ENCODE results near the gene SPNS3. TPM values are rescaled to one million over a fixed set of nuclear protein-coding genes. Genes with fewer than 3 reads are reported as not detected.

SPNS3 gene
- total and polyA plus RNA-seq, 9 of the 15 experiments (the other 6 are each of a cell fraction or from before 2014, with no cell fraction given), result not detected

DNA sequence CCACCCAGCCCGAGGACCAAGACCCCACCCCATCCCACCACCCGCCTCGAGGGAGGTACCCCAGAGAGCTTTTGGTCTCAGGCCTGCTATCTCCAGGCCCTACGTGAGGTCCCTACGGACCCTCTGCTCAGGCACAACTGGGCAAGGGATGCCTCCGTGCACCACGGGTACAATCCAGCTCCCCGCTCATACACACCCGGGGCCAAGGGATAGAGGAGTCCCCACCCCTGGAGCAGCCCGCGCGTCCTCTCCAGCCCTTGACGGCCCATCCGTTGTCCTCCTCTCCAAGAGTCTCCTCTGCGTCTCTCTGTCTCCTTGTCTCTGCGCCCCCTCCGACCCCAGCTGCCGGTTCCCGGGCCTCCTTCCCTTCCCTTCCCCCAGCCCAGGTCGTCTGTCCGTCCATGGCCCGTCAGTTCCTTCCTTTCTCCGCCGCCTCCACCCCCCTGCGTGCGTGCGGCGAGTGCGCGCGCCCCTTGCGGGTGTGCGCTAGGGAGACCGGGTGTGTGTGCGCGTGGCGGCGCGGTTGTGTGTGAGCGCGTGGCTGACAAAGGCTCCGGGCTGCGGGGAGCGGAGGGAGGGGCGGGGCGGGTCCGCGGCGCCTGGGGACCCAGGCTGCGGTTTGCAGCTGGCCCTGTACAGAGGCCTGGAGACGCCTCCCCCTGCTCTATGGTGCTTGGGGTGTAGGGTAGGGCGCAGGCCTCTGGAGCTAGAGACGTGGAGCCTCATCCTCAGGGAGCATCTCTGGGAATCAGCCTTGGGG, 65.9 kb downstream of the SPNS3 start:
- in situ Hi-C loops (cut with MboI), result no loop called here
- TF ChIP-seq, protein P1, sequence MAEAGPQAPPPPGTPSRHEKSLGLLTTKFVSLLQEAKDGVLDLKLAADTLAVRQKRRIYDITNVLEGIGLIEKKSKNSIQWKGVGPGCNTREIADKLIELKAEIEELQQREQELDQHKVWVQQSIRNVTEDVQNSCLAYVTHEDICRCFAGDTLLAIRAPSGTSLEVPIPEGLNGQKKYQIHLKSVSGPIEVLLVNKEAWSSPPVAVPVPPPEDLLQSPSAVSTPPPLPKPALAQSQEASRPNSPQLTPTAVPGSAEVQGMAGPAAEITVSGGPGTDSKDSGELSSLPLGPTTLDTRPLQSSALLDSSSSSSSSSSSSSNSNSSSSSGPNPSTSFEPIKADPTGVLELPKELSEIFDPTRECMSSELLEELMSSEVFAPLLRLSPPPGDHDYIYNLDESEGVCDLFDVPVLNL (CRISPR knock-in tag; IDR thresholded peaks at IDR 0.05; ENCODE audit: low read depth), result no peak
- TF ChIP-seq RBFOX2 (IDR thresholded peaks at IDR 0.05; ENCODE audit: low read depth, low read length), result no peak
- TF ChIP-seq BACH1 (tag; IDR thresholded peaks at IDR 0.05), result no peak
- TF ChIP-seq MYC (IDR thresholded peaks at IDR 0.05; ENCODE audit: low read depth, low read length), result no peak
- no peak for TF ChIP-seq MYC (CRISPR knock-in tag; IDR thresholded peaks at IDR 0.05; ENCODE audit: borderline replicate concordance, low read depth)
- TF ChIP-seq, protein P2, sequence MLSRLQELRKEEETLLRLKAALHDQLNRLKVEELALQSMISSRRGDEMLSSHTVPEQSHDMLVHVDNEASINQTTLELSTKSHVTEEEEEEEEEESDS (CRISPR knock-in tag; IDR thresholded peaks at IDR 0.05), result no peak
- TF ChIP-seq ZKSCAN8 (CRISPR knock-in tag; IDR thresholded peaks at IDR 0.05), result no peak
- no peak for TF ChIP-seq BCOR (IDR thresholded peaks at IDR 0.05)
- TF ChIP-seq EGR1 (conservative IDR thresholded peaks at IDR 0.05), result no peak
- TF ChIP-seq TAF1 (IDR thresholded peaks at IDR 0.05; ENCODE audit: control insufficient read depth, extremely low read depth, insufficient read depth, low read length, severe bottlenecking), result no peak
- TF ChIP-seq SMAD1 (IDR thresholded peaks at IDR 0.05; ENCODE audit: low read depth, low read length, partially characterized antibody), result no peak
- TF ChIP-seq, protein P3, sequence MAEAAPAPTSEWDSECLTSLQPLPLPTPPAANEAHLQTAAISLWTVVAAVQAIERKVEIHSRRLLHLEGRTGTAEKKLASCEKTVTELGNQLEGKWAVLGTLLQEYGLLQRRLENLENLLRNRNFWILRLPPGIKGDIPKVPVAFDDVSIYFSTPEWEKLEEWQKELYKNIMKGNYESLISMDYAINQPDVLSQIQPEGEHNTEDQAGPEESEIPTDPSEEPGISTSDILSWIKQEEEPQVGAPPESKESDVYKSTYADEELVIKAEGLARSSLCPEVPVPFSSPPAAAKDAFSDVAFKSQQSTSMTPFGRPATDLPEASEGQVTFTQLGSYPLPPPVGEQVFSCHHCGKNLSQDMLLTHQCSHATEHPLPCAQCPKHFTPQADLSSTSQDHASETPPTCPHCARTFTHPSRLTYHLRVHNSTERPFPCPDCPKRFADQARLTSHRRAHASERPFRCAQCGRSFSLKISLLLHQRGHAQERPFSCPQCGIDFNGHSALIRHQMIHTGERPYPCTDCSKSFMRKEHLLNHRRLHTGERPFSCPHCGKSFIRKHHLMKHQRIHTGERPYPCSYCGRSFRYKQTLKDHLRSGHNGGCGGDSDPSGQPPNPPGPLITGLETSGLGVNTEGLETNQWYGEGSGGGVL (CRISPR knock-in tag; IDR thresholded peaks at IDR 0.05), result no peak
- TF ChIP-seq, protein P4, sequence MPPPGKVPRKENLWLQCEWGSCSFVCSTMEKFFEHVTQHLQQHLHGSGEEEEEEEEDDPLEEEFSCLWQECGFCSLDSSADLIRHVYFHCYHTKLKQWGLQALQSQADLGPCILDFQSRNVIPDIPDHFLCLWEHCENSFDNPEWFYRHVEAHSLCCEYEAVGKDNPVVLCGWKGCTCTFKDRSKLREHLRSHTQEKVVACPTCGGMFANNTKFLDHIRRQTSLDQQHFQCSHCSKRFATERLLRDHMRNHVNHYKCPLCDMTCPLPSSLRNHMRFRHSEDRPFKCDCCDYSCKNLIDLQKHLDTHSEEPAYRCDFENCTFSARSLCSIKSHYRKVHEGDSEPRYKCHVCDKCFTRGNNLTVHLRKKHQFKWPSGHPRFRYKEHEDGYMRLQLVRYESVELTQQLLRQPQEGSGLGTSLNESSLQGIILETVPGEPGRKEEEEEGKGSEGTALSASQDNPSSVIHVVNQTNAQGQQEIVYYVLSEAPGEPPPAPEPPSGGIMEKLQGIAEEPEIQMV (tag; conservative IDR thresholded peaks at IDR 0.05; ENCODE audit: low read depth), result no peak
- no peak for TF ChIP-seq ZNF232 (CRISPR knock-in tag; IDR thresholded peaks at IDR 0.05)
- TF ChIP-seq ZBTB17 (CRISPR knock-in tag; IDR thresholded peaks at IDR 0.05), result no peak
- no peak for TF ChIP-seq JUND (IDR thresholded peaks at IDR 0.05; ENCODE audit: borderline replicate concordance, low read depth, low read length)
- no peak for TF ChIP-seq JUND (tag; IDR thresholded peaks at IDR 0.05; ENCODE audit: borderline replicate concordance, low read depth, low read length)
- DNase-seq (ENCODE audit: extremely low read depth in 1 of 4, low spot score in 3 of 4), result peak in 2 of 4 experiments; percentile 32 to 39

More for the DNA sequence above, 65.9 kb downstream of the SPNS3 start:
- no peak overlapping the region for H3K9ac ChIP-seq (ENCODE audit: insufficient read depth in 1 of 2, low read depth in 2 of 2, low read length in 2 of 2)
- no TSS peak for BruUV-seq (replicated peaks)
- 9% methylated on average over 17 of the region's 53 CpGs for WGBS (ENCODE audit: insufficient coverage, low coverage, missing lambda C conversion rate)
- H2AFZ ChIP-seq (ENCODE audit: low read depth, low read length), result no peak overlapping the region
- no peak overlapping the region for H3K4me2 ChIP-seq (ENCODE audit: insufficient read depth, low read length)
- POLR2A ChIA-PET, result no interaction called here
- no peak for ATAC-seq
- no peaks in the 10 kb centered on the region for H3K9me3 ChIP-seq (replicated peaks; ENCODE audit: control insufficient read depth, insufficient read depth, low read depth, low read length)
- no peak overlapping the region for H3K4me3 ChIP-seq
- CTCF ChIA-PET (ENCODE audit: low intra/inter-chr PET ratio), result no interaction called here
- H3K79me2 ChIP-seq (ENCODE audit: control insufficient read depth, insufficient read depth, low read length), result no peaks in the 10 kb centered on the region
- no peaks in the 10 kb centered on the region for H3K9me1 ChIP-seq (ENCODE audit: control insufficient read depth, insufficient read depth, low read length)
- no peak overlapping the region for H3K27ac ChIP-seq (ENCODE audit: extremely low read depth, low read depth, low read length)
- no peaks in the 10 kb centered on the region for H3K36me3 ChIP-seq (ENCODE audit: control insufficient read depth, insufficient read depth, low read length)
- intact Hi-C loops (cut with micrococcal nuclease), result no loop called here
- peaks cover 7% of the 10 kb centered on the region; the same call in 1 of the 2 replicates for H4K20me1 ChIP-seq (replicated peaks; ENCODE audit: control insufficient read depth, insufficient read depth, low read length)
- H3K27me3 ChIP-seq (ENCODE audit: control insufficient read depth in 2 of 2, insufficient read depth in 2 of 2, low read length in 2 of 2), result peaks cover 0 to 65% of the 10 kb centered on the region in 2 experiments; a peak in 3 of 5 replicates
- H3K4me1 ChIP-seq (replicated peaks in 1 of 2; ENCODE audit: control insufficient read depth in 2 of 2, insufficient read depth in 2 of 2, low read length in 2 of 2), result peaks cover 0 to 18% of the 10 kb centered on the region in 2 experiments; a peak in 2 of 5 replicates
- FAIRE-seq, result no peak

Data from K562 (cell line).